ENCODE data around the gene MDH1.

The MDH1 gene

DNA sequence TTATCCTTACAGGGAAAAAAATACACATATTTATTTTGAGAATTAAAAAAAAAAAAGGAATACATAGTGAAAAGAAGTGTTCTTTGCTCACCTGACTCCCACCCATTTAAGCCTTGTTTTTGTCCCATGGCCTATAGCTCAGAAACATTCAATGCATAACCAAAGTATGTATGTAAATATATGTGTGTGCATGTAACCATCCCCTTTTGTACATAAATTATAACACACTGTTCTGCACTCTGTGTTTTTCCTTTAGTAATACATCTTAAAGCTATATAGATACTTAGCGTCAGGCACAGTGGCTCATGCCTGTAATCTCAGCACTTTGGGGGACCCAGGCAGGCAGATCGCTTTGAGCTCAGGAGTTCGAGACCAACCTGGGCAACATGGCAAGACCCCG is 21.8 kb downstream of the MDH1 start:
- H3K4me1 ChIP-seq, result no peaks in the 10 kb centered on the region
- H3K36me3 ChIP-seq, result no peaks in the 10 kb centered on the region; the same call in none of the 2 replicates
- DNase-seq, result no peak
- TF ChIP-seq CTCF (IDR thresholded peaks at IDR 0.05; ENCODE audit: low read depth, low read length), result no peak
- no peaks in the 10 kb centered on the region for H3K27me3 ChIP-seq
- H3K9me3 ChIP-seq, result no peaks in the 10 kb centered on the region
- no peak overlapping the region for H3K4me3 ChIP-seq (ENCODE audit: low read depth, low read length)

DNA sequence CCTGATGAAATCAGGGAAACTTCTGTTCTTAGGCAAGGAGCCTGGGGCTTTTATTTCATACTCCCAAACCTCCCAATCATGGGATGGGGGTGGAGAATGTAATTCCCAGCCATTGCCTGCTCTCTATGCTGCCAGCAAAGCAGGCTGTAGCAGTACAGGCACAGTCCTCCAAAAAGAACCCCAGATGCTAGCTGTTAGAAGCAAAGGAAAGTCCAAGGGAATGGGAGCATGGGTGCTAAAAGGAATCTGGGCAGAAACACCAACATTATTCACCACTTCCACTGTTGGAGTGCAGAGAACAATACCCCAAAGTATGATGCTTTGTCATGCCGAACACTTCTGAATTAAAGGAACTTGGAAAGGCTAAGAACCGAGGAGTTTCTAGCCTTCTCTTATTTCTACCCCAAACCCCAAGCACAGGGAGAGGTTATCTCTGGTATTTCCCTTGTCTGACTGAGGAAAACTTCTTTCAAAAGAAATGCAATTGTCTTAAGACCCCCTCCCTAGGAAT is 24.7 kb downstream of the MDH1 start:
- no peaks in the 10 kb centered on the region for H3K27me3 ChIP-seq
- H3K36me3 ChIP-seq, result no peaks in the 10 kb centered on the region
- H3K4me1 ChIP-seq, result no peaks in the 10 kb centered on the region
- H3K9me3 ChIP-seq, result no peaks in the 10 kb centered on the region
- no peak for DNase-seq
- H3K4me3 ChIP-seq (ENCODE audit: low read depth, low read length), result no peak overlapping the region
- TF ChIP-seq CTCF (IDR thresholded peaks at IDR 0.05; ENCODE audit: low read depth, low read length), result no peak

- Histone ChIP-seq H3K4me3 (ENCODE audit: low read depth, low read length) (no peak overlapping the region), H3K9me3 (no peaks in the 10 kb centered on the region)
- DNase-seq, result no peak
Observed at GRCh38 chr2:63614448-63614968, 25.7 kb downstream of the MDH1 start.

DNA sequence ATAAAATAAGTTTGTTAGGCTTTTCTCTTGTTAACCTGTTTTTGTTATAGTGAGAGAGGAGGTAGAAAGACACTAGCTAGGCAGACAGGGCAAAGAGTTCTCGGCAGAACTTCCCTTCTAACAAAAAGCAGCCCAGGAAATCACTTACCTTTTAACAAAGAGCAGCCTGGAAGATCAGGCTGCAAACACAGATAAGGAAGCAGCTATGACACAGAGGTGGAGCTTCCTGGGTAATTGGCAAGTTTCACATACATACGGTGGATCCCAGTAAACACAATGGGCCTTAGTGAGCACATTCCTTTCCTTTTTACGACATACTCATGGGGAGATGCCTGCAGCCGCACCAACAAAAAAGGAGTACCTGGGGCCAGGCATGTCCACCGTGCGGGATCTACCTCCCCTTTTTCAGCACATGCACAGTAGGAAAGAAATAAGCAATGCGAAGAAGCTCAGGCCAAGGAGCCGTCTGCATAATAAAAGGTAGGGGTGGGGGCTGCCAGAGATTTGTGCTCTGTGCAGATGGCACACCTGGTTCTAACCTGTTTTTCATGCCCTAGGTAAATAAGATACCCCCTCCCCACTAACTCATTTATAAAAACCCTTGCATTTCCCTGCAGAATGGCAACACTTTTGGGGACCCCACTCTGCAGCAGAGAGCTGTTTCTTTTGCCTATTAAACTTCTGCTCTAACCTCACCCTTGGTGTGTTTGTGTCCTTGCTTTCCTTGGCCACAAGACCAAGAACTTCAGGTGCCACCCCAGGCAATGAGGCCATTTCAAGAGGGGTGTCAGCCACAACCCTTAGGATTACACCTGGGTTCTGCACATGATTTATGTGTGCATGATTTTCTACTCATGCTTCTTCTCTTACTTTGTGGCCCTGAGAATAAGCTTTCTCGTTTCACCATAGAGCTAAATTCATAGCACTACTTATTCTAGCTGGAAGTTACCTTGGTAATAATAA is 26.5 kb downstream of the MDH1 start:
- no peaks in the 10 kb centered on the region for H3K4me1 ChIP-seq
- H3K36me3 ChIP-seq, result no peaks in the 10 kb centered on the region
- no peaks in the 10 kb centered on the region for H3K9me3 ChIP-seq
- H3K27me3 ChIP-seq, result no peaks in the 10 kb centered on the region
- TF ChIP-seq CTCF (IDR thresholded peaks at IDR 0.05; ENCODE audit: low read depth, low read length), result no peak
- DNase-seq, result no peak
- H3K4me3 ChIP-seq (ENCODE audit: low read depth, low read length), result no peak overlapping the region

More at GRCh38 chr2:63614448-63614968, 25.7 kb downstream of the MDH1 start:
- TF ChIP-seq CTCF (IDR thresholded peaks at IDR 0.05; ENCODE audit: low read depth, low read length), result no peak
- Histone ChIP-seq H3K27me3 (no peaks in the 10 kb centered on the region), H3K4me1 (no peaks in the 10 kb centered on the region), H3K36me3 (no peaks in the 10 kb centered on the region)

DNA sequence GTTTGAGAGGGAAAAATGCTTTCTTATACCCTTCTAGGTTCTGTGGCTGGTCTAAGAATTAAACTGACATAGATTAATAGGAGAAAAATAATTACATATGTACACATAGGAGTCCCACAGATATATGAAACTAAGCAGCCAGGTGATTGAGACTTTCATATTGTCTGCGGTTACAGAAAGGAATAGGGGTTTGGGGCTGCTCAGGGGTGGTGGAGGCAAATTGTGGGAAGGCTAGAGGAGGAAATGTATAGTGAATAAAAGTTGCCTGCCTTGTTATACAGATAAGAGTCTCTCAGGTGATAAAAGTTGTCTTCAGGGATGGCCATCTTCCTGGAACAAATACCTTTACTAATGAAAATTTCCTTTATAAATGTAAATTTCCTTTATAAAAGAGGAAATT is 28.6 kb downstream of the MDH1 start:
- no peaks in the 10 kb centered on the region for H3K27me3 ChIP-seq
- DNase-seq, result no peak
- H3K9me3 ChIP-seq, result no peaks in the 10 kb centered on the region
- TF ChIP-seq CTCF (IDR thresholded peaks at IDR 0.05; ENCODE audit: low read depth, low read length), result no peak
- no peak overlapping the region for H3K4me3 ChIP-seq (ENCODE audit: low read depth, low read length)
- no peaks in the 10 kb centered on the region for H3K4me1 ChIP-seq
- no peaks in the 10 kb centered on the region for H3K36me3 ChIP-seq

GRCh38 chr2:63619328-63619727 is 30.6 kb downstream of the MDH1 start:
- H3K4me1 ChIP-seq, result no peaks in the 10 kb centered on the region
- no peaks in the 10 kb centered on the region for H3K36me3 ChIP-seq
- no peak overlapping the region for H3K4me3 ChIP-seq (ENCODE audit: low read depth, low read length)
- H3K27me3 ChIP-seq, result no peaks in the 10 kb centered on the region
- no peaks in the 10 kb centered on the region for H3K9me3 ChIP-seq
- no peak for TF ChIP-seq CTCF (IDR thresholded peaks at IDR 0.05; ENCODE audit: low read depth, low read length)
- DNase-seq, result no peak
